GM19193 (cell line): ENCODE measurements around the gene LGALS1.
A peak's percentile ranks its signal among the peaks of the same experiment; 100 is the strongest.

ENCODE experiments used
- POLR2A ChIP-seq: IDR thresholded peaks from 4 replicates; pipeline ENCODE4 v1.6.1; 2011; ENCODE audit not compliant: insufficient read depth, insufficient read length; ENCODE audit errors: extremely low read depth

LGALS1 gene

DNA sequence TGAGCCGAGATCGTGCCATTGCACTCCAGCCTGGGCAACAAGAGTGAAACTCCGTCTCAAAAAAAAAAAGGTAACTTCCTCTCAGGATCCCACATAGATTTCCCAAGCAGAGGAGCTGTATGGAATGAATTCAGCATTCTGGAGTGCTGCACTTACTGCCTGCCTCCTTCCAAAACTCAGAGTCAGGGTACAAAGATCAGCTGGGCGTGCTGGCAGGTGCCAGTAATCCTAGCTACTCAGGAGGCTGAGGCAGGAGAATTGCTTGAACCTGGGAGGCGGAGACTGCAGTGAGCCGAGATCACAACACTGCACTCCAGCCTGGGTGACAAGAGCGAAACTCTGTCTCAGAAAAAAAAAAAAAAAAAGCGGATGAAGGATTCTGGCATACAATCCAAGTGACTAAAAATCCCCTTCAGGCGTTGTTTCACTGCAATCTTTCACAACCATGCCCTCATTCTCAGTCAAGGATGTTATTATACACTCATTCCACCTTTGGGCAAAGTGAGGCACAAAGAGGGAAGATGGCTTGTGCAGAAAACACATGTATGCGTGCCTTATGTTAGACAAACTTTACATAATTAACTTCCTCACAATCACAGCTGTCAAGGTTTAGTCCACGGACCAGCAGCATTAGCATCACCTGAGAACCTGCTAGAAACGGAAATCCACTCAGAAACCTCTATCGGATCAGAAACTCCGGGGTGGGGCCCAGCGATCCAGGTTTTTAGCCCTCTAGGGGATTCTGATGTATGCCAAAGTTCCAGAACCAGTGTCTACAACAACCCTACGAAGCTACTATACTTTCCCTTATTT, 9.6 kb downstream of the LGALS1 start:
- no peak for TF ChIP-seq POLR2A

DNA sequence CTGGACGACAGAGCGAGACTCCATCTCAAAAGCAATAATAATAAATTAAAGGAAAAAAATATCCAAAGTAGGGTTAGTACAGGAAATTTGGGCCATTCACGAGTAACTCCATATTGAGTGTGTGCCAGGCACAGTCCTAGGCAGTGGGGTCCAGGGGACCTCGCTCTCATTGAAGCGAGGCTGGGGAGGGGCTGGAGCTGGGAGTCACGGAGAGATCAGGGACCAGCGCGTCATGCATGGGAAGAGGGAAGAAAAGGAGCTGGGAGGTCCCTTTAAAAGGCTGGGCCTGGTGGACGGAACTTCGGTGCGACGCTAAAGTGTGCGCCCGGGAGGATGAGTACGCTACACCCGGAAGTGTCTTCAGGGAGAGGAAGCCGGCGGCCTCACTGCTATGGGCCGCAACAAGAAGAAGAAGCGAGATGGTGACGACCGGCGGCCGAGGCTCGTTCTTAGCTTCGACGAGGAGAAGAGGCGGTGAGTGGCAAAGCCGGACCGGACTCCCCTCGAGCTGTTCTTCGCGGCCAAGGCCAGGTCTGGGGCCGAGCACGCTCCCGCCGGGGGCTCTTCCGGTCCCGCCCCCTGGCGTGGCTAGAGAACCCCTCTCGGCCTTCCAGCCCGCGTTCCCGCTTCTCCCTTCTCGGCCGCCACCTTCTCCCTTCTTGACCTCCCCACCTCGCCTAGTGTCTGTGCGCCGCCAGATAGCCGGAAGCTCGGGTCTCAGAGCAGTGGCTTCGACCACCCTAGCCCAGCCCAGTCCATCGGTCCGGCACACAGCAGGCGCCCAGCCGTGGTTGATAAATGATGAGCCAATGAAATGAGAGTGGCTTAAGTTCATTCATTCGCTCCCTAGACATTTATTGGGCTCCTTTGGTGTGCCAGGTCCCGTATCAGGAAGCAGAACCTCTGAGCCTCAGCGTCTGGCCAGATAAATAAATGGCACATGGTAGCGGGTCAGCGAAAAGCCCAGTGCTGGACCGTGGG, 10.9 kb downstream of the LGALS1 start, which contains the start of gene NOL12:
Gene NOL12 (plus strand): TSS at position 342 of the 981 bp plus-strand sequence. CDS start 50 bp downstream, at position 392.
- TF ChIP-seq POLR2A = peak; percentile 73

DNA sequence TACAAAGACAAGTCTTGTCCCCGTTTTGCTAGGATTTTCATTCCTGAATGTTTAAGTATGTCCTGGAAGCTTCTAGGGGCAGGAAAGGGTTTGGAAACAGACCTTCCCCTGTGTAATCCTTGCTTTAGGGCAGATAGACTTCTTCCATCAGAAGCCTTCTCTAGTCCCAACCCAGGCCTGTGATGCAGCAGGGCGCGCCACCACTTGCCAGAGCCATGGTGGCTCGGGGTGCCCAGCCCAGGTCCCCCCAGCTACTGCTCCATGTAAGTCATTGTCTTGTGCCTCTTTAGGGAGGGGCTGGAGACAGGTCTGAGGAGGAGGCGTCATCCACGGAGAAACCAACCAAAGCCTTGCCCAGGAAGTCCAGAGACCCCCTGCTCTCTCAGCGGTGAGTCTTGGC, 15.0 kb downstream of the LGALS1 start:
- TF ChIP-seq POLR2A = no peak

DNA sequence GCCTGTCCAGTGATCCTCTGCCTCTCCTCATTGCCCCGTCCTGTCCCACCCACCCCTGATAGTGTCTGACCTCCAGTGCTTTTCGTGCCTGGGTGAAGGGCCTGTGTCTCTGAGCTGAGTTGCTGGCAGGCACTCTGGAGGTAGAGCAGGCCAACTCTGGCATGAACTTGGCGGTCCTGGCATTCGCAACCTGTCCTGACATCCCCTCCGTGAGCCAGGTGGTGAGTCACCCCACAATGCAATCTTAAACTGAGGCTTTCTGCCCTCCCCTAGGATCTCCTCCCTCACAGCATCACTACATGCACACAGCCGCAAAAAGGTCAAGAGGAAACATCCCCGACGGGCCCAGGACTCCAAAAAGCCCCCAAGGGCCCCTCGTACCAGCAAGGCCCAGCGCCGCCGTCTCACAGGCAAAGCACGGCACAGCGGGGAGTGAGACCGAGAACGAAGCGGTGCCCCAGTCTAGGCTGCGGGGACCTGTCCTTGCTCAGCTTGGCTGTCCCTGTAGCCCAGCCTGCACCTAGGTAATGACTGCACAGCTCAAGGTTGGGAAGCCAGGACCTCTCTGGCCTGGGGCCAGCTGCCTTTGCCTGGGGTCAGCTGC, 15.6 kb downstream of the LGALS1 start:
- TF ChIP-seq POLR2A = no peak

DNA sequence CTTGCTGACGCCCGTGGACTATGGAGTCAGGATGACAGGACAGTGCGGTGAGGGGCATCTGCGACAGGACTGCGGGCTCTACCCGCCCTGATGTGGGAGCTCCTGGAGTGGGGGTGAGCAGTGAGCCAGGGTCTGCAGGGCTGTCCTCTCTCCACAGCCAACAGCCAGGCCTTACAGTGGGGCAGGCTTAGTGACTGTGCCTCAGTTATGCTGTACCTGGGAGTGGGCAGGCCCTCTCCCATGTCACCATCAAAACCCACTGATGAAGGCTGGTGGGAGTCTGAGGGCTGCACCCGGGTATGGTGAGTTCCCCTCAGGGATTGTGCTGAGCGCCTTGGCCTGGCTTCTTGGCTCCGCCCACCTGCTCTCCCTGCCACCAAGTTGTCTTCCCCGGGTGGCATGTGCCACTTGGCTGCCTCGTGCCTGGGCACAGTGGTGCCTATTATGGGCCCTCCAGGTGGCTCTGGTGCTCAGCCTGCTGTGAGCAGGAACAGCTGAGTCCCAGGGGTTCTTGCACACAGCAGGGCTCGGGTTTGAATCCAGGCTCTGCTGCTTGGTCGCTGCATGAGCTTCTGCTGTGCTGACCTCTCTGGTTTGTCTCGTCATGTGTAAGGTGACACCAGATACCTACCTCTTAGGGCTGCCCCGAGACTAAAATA, 17.3 kb downstream of the LGALS1 start:
- TF ChIP-seq POLR2A = no peak

DNA sequence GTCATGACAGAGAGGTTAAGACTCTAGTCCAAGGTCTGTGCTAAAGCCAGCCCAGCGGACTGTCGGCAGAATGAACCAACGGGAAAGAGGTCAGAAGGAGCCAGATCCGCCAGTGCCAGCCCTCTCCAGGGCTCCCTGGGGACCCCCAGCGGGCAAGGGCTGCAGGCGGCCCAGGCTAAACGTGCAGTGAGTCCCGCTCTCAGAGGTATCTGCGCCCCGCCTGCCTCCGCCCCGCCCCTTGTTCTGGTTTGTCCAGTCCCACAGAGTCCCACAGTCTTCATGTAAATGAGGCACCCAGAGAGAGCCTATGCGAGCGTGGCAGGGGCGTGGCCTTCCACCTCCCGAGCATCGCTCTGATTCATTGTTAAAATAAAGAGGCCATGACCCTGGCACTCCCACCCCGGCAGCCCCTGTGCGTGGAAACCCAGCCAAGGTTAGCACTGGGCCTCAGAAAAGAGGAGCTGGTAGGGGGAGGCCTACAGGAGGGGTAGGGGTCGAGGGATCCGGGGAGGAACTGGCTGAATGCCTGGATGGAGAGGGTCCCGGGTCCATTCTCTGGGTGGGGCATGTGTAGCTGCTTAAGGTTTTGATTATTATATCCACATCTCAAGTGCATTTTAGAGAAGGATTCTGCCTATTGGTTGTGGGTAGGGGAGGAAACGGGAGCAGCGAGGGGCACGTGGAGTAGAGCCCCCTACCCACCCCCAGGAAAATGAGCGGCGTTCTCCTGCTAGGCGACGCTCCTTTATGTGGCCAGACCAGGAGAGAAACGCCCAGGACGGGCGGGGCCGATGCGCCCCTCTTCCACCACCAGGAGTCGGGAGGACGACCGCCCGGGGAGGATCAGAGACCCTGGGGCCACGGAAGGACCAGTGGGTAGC, 21.5 kb downstream of the LGALS1 start, which contains the start of gene TRIOBP:
Gene TRIOBP (plus strand): TSS at position 392 of the 881 bp plus-strand sequence. CDS start 4,318 bp downstream, outside the sequence.
- no peak for TF ChIP-seq POLR2A

DNA sequence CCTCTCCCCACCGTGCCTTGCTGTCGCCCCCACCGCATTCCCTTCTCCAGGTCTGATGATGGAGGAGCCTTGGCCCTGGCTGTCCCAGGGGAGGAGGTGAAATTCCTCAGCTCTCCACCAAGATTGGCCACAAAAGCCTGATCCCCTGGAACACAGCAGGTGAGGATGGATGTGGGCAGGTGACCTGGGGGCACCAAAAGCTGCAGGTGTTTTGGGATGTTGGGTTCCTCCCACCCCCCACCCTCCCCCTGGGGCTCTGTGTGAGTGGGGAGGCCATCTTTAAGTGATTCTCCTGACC, 22.1 kb downstream of the LGALS1 start:
- TF ChIP-seq POLR2A = no peak

DNA sequence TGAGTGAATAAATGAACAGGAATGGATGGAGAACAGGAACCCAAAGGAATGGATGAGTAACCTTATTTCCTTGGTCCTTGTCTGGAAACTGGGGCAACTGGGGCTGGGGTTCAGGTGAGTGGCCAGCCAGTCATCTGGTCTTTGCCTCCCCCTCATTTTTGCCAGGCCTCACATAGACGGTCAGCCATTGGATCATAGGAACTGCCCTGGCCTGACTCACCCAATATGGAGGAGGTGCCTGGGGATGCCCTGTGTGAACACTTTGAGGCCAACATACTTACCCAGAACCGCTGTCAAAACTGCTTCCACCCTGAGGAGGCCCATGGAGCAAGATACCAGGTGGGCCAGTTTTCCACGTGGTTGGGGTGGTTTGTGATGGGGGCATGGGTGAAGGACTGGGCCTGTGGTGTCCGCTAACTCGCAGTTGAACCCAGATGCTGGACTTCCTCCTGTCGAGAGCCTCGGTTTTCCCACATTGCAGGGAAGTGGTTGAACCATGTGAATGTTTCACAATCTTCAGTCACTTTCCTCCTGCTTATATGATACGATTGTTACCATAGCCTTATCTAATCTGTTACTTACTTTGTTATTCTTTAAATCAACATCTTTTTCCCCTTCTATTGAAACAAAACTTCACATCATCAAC, 25.8 kb downstream of the LGALS1 start:
- TF ChIP-seq POLR2A = no peak

DNA sequence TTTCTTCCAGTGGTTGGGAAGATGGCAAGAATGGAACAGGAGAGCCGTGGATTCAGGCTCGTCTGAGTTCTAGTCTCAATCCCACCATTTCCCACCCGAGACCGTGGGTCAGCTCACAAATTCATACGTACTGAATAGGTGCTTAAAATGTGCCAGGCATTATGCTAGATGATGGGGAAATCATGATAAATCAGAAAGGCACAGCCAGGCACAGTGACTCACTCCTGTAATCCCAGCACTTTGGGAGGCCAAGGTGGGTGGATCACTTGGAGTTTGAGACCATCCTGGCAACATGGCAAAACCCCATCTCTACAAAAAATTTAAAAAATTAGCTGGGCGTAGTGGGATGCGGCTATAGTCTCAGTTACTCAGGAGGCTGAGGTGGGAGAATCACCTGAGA, 28.5 kb downstream of the LGALS1 start:
- TF ChIP-seq POLR2A = no peak

DNA sequence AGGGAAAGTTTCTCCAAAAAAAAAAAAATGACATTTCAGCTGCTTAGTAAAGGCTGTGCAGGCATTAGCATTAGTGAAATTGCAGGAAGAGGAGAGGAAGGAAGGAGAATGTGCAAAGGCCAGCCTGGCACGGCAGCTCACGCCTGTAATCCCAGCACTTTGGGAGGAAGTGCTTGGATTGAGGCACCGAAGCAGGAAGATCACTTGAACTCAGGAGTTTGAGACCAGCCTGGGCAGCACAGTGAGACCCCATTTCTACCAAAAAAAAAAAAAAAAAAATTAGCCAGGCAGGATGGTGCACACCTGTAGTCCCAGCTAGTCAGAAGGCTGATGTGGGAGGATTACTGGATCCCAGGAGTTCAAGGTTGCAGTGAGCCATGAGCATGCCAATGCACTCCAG, 29.2 kb downstream of the LGALS1 start:
- no peak for TF ChIP-seq POLR2A

DNA sequence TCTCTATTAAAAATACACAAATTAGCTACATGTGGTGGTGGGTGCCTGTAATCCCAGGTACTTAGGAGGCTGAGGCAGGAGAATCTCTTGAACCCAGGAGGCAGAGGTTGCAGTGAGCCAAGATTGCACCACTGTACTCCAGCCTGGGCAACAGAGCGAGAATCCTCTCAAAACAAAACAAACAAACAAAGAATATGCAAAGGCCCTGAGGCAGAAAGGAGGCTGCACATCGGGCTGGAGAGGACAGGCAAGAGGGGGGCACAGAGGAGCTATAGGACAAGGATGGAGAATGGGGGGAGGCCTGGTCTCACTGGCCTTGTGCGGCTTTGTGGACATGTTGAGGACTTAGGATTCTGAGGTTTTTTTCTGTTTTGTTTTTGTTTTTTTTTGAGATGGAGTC, 29.8 kb downstream of the LGALS1 start:
- TF ChIP-seq POLR2A = no peak

DNA sequence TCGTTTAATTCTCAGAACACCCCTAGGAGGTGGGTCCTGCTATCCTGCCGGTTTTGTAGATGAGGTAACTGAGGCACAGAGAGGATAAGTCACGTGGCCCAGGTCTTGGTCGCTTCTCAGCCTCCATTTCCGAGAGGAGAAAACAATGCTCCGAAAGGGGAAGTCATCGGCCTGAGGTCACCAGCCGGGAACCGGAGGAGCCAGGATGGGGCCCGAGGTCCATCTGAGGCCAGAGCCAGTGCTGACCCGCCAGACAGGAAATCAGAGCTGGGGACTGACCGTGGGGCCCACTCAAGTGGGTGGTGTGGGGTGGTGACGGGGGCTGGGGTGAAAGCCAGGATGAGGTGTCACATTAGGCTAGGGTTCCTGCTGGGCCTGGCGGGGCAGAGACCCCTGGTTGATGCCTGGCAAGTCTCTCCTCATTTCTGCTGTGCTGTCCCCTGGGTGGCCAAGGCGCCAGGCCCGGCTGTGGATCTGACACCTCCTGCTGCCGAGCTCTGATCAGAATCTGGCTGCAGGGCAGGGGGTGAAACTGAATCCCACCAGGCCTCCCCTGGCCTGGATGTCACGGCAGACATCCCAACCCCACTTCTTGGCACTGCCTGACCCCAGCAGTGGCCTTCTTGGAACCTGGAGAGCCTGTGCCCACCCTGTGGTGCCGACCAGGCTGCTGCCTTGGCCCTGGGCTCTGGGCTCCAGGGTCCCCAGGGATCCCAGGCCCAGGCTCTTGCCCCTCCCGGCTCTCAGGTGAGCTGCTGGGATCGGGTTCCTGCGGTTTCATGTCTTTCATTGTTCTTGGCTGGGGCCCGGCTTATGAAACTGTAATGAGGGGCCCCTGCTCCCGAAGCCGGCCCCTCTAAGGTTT, 33.4 kb downstream of the LGALS1 start:
- TF ChIP-seq POLR2A = no peak
